NB4 (cell line): Measurements from ENCODE around the gene OPN1SW.

ENCODE experiments used
- DNase-seq: peaks from one replicate; pipeline ENCODE4 v3.0.0; 2010; ENCODE audit warnings: low read depth
- H3K4me3 ChIP-seq: one replicate; pipeline ENCODE4 v1.5.1; 2011; ENCODE audit warnings: mild to moderate bottlenecking, low read depth, low read length, moderate library complexity
- MYC ChIP-seq: IDR thresholded peaks from 2 replicates; pipeline ENCODE4 v1.6.1; 2011; ENCODE audit warnings: low read depth, low read length
- POLR2A ChIP-seq: IDR thresholded peaks from 2 replicates; pipeline ENCODE4 v1.6.1; 2011; ENCODE audit warnings: mild to moderate bottlenecking; ENCODE audit not compliant: insufficient read length; ENCODE audit errors: extremely low read depth
- TF ChIP-seq, protein P1 (sequence below): IDR thresholded peaks from 2 replicates; pipeline ENCODE4 v1.6.1; 2011; ENCODE audit warnings: low read depth, low read length
- TF ChIP-seq, protein P2 (sequence below): IDR thresholded peaks from one replicate; pipeline ENCODE4 v1.5.1; 2012; ENCODE audit warnings: low read depth, low read length

Gene OPN1SW

DNA sequence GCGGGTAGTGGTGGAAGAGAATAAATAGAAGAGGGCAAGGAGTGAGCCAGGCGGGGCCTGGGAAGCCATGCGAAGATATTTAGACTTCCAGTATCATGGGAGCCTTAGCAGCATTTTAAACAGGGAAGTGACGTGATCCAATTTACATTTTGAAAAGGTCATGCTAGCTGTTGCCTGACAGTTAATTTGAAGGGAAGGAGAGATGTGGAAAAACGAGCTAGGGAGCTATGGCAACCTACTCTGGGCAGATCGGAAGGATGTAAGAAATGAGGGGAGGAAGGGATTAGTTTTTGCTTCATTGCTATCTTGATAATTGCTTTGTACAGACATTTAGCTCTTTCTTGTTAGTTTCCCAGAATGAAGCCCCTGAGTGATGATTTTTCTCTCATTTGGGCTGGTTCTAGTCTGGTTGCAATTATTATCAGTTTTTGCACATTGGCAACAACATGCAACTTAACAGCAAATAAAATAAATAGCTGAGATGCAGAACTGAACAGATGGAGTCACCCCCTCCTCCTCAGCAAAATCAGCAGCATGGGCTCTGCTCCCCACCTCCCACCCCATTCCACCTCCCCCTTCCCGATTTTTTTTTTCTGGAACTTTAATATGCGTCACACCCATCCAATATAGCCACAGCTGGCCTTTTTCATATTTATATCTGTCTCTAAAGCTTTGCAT, 49.4 kb downstream of the OPN1SW start:
- H3K4me3 ChIP-seq = no peak overlapping the region
- TF ChIP-seq, protein P1, sequence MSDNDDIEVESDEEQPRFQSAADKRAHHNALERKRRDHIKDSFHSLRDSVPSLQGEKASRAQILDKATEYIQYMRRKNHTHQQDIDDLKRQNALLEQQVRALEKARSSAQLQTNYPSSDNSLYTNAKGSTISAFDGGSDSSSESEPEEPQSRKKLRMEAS = no peak
- TF ChIP-seq POLR2A (no peak), MYC (no peak)
- TF ChIP-seq, protein P2, sequence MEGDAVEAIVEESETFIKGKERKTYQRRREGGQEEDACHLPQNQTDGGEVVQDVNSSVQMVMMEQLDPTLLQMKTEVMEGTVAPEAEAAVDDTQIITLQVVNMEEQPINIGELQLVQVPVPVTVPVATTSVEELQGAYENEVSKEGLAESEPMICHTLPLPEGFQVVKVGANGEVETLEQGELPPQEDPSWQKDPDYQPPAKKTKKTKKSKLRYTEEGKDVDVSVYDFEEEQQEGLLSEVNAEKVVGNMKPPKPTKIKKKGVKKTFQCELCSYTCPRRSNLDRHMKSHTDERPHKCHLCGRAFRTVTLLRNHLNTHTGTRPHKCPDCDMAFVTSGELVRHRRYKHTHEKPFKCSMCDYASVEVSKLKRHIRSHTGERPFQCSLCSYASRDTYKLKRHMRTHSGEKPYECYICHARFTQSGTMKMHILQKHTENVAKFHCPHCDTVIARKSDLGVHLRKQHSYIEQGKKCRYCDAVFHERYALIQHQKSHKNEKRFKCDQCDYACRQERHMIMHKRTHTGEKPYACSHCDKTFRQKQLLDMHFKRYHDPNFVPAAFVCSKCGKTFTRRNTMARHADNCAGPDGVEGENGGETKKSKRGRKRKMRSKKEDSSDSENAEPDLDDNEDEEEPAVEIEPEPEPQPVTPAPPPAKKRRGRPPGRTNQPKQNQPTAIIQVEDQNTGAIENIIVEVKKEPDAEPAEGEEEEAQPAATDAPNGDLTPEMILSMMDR = no peak
- DNase-seq = no peak

DNA sequence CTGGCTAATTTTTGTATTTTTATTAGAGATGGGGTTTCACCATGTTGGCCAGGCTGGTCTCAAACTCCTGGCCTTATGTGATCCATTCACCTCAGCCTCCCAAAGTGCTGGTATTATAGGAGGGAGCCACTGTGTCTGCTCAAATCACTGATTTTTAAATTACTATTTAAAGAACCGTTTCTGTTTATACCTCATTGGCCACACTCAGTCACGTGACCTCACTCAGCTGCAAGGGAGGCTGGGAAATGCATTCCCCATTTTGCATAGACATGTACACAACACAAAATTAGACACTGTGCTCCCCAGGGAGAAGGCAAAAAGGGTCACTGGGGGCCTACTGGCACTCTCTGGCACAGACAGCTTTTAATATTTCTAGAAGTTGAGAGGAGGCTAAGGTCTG, 50.1 kb downstream of the OPN1SW start:
- TF ChIP-seq, protein P2 = no peak
- TF ChIP-seq, protein P1 = no peak
- TF ChIP-seq MYC = no peak
- no peak for TF ChIP-seq POLR2A
- DNase-seq = no peak
- H3K4me3 ChIP-seq = no peak overlapping the region

DNA sequence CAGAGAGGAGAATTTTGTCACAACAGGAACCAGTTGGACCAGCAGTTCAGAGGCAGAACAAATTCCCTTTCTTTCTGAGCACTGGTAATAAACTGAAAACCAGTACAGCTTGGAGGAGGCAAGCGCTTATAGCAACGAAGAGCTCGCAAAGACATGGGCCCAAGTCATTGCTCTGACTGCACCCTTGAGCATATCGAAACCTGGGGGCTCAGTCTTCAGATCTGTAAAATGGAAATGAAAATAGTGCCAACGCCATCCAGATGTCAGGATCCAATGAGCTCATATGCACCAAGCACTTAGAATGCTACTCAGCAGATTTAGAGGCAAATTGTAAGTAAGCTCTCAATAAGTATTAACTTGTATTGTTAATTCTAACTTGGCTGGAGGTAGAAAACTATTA, 50.9 kb downstream of the OPN1SW start:
- H3K4me3 ChIP-seq = no peak overlapping the region
- DNase-seq = no peak
- TF ChIP-seq, protein P1 = no peak
- no peak for TF ChIP-seq MYC
- TF ChIP-seq, protein P2 = no peak
- no peak for TF ChIP-seq POLR2A
